GM12878 (cell line): ENCODE results near the gene TNRC18. TPM values are rescaled to one million over a fixed set of nuclear protein-coding genes. Genes with fewer than 3 reads are reported as not detected.
A peak's percentile ranks its signal among the peaks of the same experiment; 100 is the strongest.

Source experiments
- ASH2L ChIP-seq: fragments of 300-600, 200-600 bp; sonication (generic); IDR thresholded peaks from 2 replicates; pipeline ENCODE4 v1.6.1; 2017; ENCODE audit warnings: low read depth, mild to moderate bottlenecking, borderline replicate concordance
- BCL11A ChIP-seq: IDR thresholded peaks from 2 replicates; pipeline ENCODE4 v1.6.1; 2011; ENCODE audit warnings: low read depth, low read length
- CEBPB ChIP-seq, 2 experiments: fragments of 150-350 bp in 1 of 2; IDR thresholded peaks; 2 replicates each; pipeline ENCODE4 v1.6.1; 2012 to 2014; ENCODE audit warnings: low read depth in 2 of 2, low read length in 2 of 2, borderline replicate concordance in 1 of 2, inconsistent platforms in 1 of 2
- CHD4 ChIP-seq: fragments of 200-600 bp; sonication (generic); IDR thresholded peaks from 2 replicates; pipeline ENCODE4 v1.6.1; 2016; ENCODE audit warnings: mild to moderate bottlenecking
- ETV6 ChIP-seq, 2 experiments: fragments of 450-650 bp in 1 of 2; IDR thresholded peaks in 1 of 2; conservative IDR thresholded peaks in 1 of 2; 2 replicates each; pipeline ENCODE4 v1.6.1; 2014; ENCODE audit warnings: antibody characterized with exemption in 1 of 2, borderline replicate concordance in 1 of 2, low read depth in 1 of 2, mild to moderate bottlenecking in 1 of 2, moderate library complexity in 1 of 2
- FOS ChIP-seq: IDR thresholded peaks from 3 replicates; pipeline ENCODE4 v1.6.1; 2011; ENCODE audit warnings: borderline replicate concordance; ENCODE audit not compliant: insufficient read length; ENCODE audit errors: extremely low read depth
- FOXK2 ChIP-seq: fragments of 450-650 bp; IDR thresholded peaks from 2 replicates; pipeline ENCODE4 v1.6.1; 2017; ENCODE audit warnings: mild to moderate bottlenecking, moderate library complexity
- GATAD2B ChIP-seq: fragments of 450-650 bp; conservative IDR thresholded peaks from 2 replicates; pipeline ENCODE4 v1.6.1; 2017; ENCODE audit warnings: low read depth, mild to moderate bottlenecking, moderate library complexity
- IKZF1 ChIP-seq: fragments of 450-650 bp; conservative IDR thresholded peaks from 2 replicates; pipeline ENCODE4 v1.6.1; 2017; ENCODE audit warnings: antibody characterized with exemption, mild to moderate bottlenecking
- IRF4 ChIP-seq: IDR thresholded peaks from 2 replicates; pipeline ENCODE4 v1.6.1; 2011; ENCODE audit warnings: low read depth, low read length
- MEF2A ChIP-seq: IDR thresholded peaks from 2 replicates; pipeline ENCODE4 v1.6.1; 2011; ENCODE audit warnings: low read depth, mild to moderate bottlenecking, low read length, moderate library complexity; ENCODE audit not compliant: insufficient read depth
- NR2F1 ChIP-seq: fragments of 450-650 bp; conservative IDR thresholded peaks from 2 replicates; pipeline ENCODE4 v1.6.1; 2017; ENCODE audit warnings: mild to moderate bottlenecking
- PAX8 ChIP-seq: fragments of 450-650 bp; IDR thresholded peaks from 2 replicates; pipeline ENCODE4 v1.6.1; 2017; ENCODE audit warnings: mild to moderate bottlenecking, moderate library complexity
- PML ChIP-seq: IDR thresholded peaks from 2 replicates; pipeline ENCODE4 v1.6.1; 2012; ENCODE audit warnings: low read length, inconsistent platforms
- POLR2A ChIP-seq: IDR thresholded peaks from 2 replicates; pipeline ENCODE4 v1.6.1; 2011; ENCODE audit warnings: low read depth, mild to moderate bottlenecking, low read length
- SIN3A ChIP-seq: IDR thresholded peaks from 2 replicates; pipeline ENCODE4 v1.6.1; 2012; ENCODE audit warnings: low read depth, low read length, improper control_type of control experiment
- SMAD1 ChIP-seq: fragments of 450-650 bp; IDR thresholded peaks from 2 replicates; pipeline ENCODE4 v1.6.1; 2018; ENCODE audit warnings: mild to moderate bottlenecking, low read depth; ENCODE audit not compliant: partially characterized antibody
- SMARCA5 ChIP-seq: fragments of 450-650 bp; IDR thresholded peaks from 2 replicates; pipeline ENCODE4 v1.6.1; 2017; ENCODE audit warnings: mild to moderate bottlenecking
- TAF1 ChIP-seq: IDR thresholded peaks from 2 replicates; pipeline ENCODE4 v1.6.1; 2011; ENCODE audit warnings: mild to moderate bottlenecking, low read depth, low read length, borderline replicate concordance
- TBL1XR1 ChIP-seq: IDR thresholded peaks from 2 replicates; pipeline ENCODE4 v1.6.1; 2012; ENCODE audit warnings: low read depth, low read length, improper control_type of control experiment
- ZNF217 ChIP-seq: fragments of 450-650 bp; IDR thresholded peaks from 2 replicates; pipeline ENCODE4 v1.6.1; 2017; ENCODE audit warnings: antibody characterized with exemption, mild to moderate bottlenecking
- ZNF274 ChIP-seq: IDR thresholded peaks from one replicate; pipeline ENCODE4 v1.8.0; 2011; ENCODE audit not compliant: insufficient read length, insufficient read depth
- polyA plus RNA-seq, 11 experiments: library from polyadenylated mRNA; depleted of rRNA in 4 of 11; unstranded in 6 of 11; stranded (reverse) in 5 of 11; fragments of >200 nt; fragmentation: Nextera tagmentation in 4 of 11; fragmentation: Illumina TruSeq in 1 of 11; extraction: Ambion mirVana in 4 of 11; extraction: Trizol in 1 of 11; gene quantifications; 1 replicate in 1 of 11; 2 replicates in 10 of 11; pipeline versions ENCODE4 v1.2.1 to v1.2.3, GENCODE V29; 2011 to 2016; ENCODE audit warnings: inconsistent platforms in 2 of 11, missing spikeins in 2 of 11, low read depth in 1 of 11
- total RNA-seq, 4 experiments: library from RNA; depleted of rRNA in 3 of 4; stranded (reverse); fragments of >200 nt in 3 of 4; fragmentation: Illumina TruSeq in 1 of 4; extraction: Trizol in 1 of 4; gene quantifications; 2 replicates each; pipeline versions ENCODE4 v1.2.1 to v1.2.3, GENCODE V29; 2013 to 2021
- TF ChIP-seq, protein P1 (sequence below): IDR thresholded peaks from 2 replicates; pipeline ENCODE4 v1.6.1; 2012; ENCODE audit warnings: improper control_type of control experiment, low read depth, low read length; ENCODE audit not compliant: insufficient replicate concordance
- TF ChIP-seq, protein P2 (sequence below): fragments of 450-650 bp; IDR thresholded peaks from 2 replicates; pipeline ENCODE4 v1.6.1; 2017; ENCODE audit warnings: antibody characterized with exemption, mild to moderate bottlenecking, moderate library complexity
- TF ChIP-seq, protein P3 (sequence below): IDR thresholded peaks from 2 replicates; pipeline ENCODE4 v1.6.1; 2012; ENCODE audit warnings: low read depth, low read length, improper control_type of control experiment

Gene TNRC18
- total and polyA plus RNA-seq, 10 of the 15 experiments (the other 5 are each of a cell fraction or from before 2014, with no cell fraction given) = 0.02 to 31.7 (median 5.4) TPM

DNA sequence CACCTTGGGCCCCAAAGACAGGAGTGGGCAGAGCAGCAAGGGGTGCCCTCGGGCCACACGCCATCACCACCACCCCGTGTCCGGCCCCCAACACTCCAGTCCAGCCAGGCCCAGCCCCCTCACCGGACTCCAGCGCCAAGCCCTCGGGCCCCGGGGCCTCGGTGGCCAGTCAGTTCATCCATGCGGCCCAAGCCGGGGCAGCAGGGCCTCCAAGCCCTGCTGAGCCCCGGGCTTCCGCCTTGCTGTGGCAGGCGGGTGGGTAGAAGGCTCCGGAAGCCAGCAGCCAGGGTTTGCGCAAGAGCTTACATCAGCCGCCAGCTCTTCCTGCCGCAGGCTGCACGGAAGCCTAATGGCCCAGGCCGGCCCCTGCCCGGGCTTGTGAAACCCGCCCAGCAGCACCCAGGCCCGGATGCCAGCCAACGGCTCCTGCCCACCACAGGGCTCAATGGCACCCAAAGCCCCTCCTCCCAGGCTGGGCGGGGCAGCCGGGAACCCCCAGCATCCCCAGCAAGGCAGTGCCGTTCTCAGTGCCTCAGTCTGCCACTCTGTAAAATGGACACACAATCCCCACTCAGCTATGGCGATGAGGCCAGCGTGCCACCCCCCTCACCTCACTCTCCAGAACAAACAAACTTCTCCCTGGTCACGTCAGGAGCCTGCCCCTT, 26.5 kb downstream of the TNRC18 start (continued):
- TF ChIP-seq, protein P1, sequence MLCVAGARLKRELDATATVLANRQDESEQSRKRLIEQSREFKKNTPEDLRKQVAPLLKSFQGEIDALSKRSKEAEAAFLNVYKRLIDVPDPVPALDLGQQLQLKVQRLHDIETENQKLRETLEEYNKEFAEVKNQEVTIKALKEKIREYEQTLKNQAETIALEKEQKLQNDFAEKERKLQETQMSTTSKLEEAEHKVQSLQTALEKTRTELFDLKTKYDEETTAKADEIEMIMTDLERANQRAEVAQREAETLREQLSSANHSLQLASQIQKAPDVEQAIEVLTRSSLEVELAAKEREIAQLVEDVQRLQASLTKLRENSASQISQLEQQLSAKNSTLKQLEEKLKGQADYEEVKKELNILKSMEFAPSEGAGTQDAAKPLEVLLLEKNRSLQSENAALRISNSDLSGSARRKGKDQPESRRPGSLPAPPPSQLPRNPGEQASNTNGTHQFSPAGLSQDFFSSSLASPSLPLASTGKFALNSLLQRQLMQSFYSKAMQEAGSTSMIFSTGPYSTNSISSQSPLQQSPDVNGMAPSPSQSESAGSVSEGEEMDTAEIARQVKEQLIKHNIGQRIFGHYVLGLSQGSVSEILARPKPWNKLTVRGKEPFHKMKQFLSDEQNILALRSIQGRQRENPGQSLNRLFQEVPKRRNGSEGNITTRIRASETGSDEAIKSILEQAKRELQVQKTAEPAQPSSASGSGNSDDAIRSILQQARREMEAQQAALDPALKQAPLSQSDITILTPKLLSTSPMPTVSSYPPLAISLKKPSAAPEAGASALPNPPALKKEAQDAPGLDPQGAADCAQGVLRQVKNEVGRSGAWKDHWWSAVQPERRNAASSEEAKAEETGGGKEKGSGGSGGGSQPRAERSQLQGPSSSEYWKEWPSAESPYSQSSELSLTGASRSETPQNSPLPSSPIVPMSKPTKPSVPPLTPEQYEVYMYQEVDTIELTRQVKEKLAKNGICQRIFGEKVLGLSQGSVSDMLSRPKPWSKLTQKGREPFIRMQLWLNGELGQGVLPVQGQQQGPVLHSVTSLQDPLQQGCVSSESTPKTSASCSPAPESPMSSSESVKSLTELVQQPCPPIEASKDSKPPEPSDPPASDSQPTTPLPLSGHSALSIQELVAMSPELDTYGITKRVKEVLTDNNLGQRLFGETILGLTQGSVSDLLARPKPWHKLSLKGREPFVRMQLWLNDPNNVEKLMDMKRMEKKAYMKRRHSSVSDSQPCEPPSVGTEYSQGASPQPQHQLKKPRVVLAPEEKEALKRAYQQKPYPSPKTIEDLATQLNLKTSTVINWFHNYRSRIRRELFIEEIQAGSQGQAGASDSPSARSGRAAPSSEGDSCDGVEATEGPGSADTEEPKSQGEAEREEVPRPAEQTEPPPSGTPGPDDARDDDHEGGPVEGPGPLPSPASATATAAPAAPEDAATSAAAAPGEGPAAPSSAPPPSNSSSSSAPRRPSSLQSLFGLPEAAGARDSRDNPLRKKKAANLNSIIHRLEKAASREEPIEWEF = peak; percentile 20
- 0 out of 2 replicates have a peak, but pooled peaks have one; percentile 62 for TF ChIP-seq CHD4
- TF ChIP-seq MEF2A = no peak
- TF ChIP-seq ASH2L = no peak
- no peak for TF ChIP-seq ETV6 (conservative IDR thresholded peaks at IDR 0.05 in 1 of 2, IDR thresholded peaks at IDR 0.05 in 1 of 2; ENCODE audit: borderline replicate concordance in 1 of 2, low read depth in 1 of 2)
- peak in 1 of 2 experiments; percentile 98; a peak in 2 of 4 replicates for TF ChIP-seq CEBPB (IDR thresholded peaks at IDR 0.05; ENCODE audit: borderline replicate concordance in 1 of 2, low read depth in 2 of 2, low read length in 2 of 2)
- TF ChIP-seq FOS = no peak
- peak; percentile 78 for TF ChIP-seq IKZF1
- no peak for TF ChIP-seq SMAD1
- peak; percentile 69 for TF ChIP-seq IRF4
- peak; percentile 96 for TF ChIP-seq GATAD2B
- TF ChIP-seq ZNF217 = peak; percentile 100
- no peak for TF ChIP-seq TBL1XR1
- no peak for TF ChIP-seq FOXK2
- no peak for TF ChIP-seq PAX8
- TF ChIP-seq SIN3A = peak; percentile 58; the same call in 1 of the 2 replicates
- TF ChIP-seq SMARCA5 = peak; percentile 100
- peak; percentile 47 for TF ChIP-seq NR2F1
- TF ChIP-seq PML = 0 out of 2 replicates have a peak, but pooled peaks have one; percentile 46
- peak; percentile 72 for TF ChIP-seq TAF1
- TF ChIP-seq, protein P2, sequence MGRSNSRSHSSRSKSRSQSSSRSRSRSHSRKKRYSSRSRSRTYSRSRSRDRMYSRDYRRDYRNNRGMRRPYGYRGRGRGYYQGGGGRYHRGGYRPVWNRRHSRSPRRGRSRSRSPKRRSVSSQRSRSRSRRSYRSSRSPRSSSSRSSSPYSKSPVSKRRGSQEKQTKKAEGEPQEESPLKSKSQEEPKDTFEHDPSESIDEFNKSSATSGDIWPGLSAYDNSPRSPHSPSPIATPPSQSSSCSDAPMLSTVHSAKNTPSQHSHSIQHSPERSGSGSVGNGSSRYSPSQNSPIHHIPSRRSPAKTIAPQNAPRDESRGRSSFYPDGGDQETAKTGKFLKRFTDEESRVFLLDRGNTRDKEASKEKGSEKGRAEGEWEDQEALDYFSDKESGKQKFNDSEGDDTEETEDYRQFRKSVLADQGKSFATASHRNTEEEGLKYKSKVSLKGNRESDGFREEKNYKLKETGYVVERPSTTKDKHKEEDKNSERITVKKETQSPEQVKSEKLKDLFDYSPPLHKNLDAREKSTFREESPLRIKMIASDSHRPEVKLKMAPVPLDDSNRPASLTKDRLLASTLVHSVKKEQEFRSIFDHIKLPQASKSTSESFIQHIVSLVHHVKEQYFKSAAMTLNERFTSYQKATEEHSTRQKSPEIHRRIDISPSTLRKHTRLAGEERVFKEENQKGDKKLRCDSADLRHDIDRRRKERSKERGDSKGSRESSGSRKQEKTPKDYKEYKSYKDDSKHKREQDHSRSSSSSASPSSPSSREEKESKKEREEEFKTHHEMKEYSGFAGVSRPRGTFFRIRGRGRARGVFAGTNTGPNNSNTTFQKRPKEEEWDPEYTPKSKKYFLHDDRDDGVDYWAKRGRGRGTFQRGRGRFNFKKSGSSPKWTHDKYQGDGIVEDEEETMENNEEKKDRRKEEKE = no peak
- no peak for TF ChIP-seq ZNF274
- TF ChIP-seq POLR2A = peak; percentile 82
- TF ChIP-seq BCL11A = 0 out of 2 replicates have a peak, but pooled peaks have one; percentile 49
- TF ChIP-seq, protein P3, sequence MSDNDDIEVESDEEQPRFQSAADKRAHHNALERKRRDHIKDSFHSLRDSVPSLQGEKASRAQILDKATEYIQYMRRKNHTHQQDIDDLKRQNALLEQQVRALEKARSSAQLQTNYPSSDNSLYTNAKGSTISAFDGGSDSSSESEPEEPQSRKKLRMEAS = no peak; the same call in 1 of the 2 replicates
